Measurements from ENCODE around the gene CFAP54. TPM values are rescaled to one million over a fixed set of nuclear protein-coding genes. Genes with fewer than 3 reads are reported as not detected.

Gene CFAP54, protein sequence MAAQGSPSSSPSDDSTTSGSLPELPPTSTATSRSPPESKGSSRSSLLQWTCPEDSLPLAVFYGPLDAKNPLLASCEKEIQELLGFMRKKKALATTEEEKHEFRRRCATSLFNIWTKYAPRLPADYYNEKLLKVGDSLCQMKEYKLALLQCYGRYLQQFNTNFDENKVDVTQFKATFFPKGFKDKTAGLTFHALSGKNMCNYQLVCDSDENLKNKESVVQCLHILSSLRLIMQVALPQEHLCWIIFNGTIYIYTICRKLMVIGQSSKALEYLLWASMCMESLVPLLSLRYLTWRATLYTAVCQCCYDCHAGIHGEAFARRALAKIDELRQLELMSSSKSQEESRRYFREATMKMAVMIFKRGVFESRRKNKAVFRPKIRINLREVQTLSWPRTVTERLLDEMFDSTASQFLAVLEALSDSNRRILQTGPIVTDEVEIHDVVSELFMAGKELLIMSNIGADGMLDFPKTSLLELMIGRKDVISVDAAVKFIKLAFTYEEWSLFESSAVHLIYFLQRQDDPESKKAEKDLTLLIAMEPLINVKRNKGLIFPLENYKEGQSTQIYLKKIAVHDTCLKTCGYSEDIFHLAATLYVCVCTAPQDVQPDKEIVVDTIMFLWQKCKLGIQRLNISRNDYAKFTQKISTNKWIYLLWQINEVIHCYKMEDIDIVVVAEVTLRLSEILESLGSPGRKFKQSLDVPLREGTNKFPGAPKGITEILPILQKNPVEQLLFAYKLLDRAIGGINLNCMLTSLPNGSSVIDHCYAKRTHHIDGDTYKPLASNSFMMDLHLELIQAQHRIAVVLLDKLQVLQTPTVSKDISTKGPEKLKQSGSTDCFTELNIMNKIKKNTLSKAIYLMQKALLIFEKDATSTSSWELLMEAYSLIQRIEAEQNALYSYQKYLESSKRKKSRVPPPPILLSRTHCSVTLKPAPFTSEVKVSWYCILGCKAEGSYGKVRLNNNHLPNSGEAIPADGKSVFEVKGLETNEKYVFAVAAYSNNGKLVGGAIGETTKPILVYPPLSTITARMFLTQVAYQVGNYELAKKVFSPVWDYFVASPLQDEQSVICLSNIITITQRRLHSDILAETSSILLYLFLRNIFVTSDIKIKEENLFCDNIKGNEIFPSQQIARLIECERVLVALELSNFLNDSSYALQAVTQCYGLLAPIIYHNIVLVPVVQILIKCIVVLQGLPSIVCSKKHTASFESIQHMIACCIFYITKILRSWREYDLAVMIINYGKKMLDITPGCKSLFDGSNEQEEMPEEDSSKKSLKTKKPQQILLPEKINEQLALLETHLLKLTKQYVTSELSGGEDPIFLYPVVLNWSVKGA (N-terminal part only)
- 1.1 and 1.6 TPM in 2 replicates for total RNA-seq (ENCODE audit: low replicate concordance)

DNA sequence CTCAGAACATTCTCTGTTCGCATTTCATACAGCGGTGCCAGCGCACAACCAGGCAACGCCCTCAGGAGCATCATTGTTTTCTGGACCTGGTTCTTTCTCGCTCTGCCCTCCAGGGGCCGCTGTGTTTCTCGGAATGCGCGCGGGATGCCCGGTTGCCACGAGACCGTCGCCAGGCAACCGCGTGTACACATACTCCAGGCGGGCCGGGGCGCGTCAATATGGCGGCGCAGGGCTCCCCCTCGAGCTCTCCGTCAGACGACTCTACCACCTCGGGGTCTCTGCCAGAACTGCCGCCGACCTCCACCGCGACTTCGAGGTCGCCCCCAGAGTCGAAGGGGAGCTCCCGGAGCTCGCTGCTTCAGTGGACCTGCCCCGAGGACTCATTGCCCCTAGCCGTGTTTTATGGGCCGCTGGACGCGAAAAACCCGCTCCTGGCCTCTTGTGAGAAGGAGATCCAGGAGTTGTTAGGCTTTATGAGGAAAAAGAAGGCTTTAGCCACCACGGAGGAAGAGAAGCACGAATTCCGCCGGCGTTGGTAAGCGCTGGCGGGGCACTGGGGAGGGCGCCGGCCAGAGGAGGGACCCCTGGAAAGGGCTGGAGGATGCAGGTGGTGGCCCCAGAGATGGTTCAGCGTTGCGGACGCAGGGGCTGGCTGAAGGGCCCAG lies at the start of gene CFAP54:
CFAP54 (plus strand) TSS at position 186 of the 665 bp plus-strand sequence; CDS start at position 219, 33 bp downstream.

GRCh38 chr12:96906849-96907670 lies 417.7 kb downstream of the CFAP54 start, which contains the start of gene NEDD1:
Gene NEDD1 (plus strand): TSS chr12:96907257. CDS start chr12:96909760, 2,503 bp downstream.

Other genes with a start within 250 kb of the CFAP54 start
- gene CDK17, start 89.1 kb upstream of the CFAP54 start, total RNA-seq (ENCODE audit: low replicate concordance): 32.8 and 45.2 TPM in 2 replicates

Data from smooth muscle cell of the coronary artery (primary cell).